IPS-NIHi7 (cell line): ENCODE results near the gene KCNK16.

Experiments used
- DNase-seq: peaks from one replicate; pipeline ENCODE4 v3.0.0; 2012; ENCODE audit warnings: mixed read lengths; ENCODE audit errors: extremely low spot score

The KCNK16 gene

DNA sequence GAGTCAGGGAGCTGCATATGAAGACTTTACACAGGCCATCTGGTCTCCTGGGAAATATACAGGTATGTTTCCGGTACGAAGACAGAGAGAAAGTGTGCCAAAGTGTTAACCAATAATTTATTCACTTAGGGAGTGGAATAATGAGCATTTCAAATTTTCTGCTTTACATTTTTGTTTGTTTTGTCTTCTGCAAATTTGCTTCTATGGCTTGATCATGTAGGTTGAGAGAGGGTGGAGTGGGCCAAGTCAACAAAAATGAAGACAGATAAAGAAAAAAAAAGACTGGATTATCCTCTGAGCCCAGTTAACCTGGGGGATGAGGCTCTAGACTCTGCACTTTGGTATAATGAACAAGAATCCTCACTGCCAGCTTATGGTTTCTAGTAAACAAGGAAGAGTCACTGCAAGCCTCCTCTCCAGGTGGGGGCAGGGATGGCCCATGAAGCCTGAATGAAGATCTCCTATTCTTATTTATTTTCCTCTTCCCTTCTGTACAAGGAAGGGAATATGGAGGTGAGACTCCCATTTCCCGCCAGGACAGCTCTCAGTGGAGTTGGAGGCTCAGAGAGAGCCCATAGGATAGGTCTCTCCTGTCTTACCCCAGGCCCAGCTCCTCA lies 46.0 kb downstream of the KCNK16 start:
- DNase-seq: no peak

DNA sequence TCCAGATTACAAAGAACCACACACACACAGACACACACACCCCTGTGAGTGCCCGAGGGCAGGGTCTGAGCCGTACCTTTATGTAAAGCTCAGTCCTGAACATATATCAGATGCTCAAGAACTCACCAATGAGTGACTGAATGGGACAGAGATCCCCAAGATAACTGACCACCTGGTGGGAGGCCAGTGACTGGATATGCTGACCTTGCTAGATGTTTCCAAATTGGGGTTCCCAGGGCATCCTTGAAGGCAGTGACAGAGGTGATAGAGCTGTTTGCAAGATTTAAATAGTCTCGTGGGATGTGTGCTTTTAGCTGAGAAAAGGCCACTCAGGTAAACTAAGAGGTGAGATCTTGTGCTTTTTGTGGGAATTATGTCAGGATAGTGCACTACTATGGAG lies 47.6 kb downstream of the KCNK16 start:
- DNase-seq: no peak

DNA sequence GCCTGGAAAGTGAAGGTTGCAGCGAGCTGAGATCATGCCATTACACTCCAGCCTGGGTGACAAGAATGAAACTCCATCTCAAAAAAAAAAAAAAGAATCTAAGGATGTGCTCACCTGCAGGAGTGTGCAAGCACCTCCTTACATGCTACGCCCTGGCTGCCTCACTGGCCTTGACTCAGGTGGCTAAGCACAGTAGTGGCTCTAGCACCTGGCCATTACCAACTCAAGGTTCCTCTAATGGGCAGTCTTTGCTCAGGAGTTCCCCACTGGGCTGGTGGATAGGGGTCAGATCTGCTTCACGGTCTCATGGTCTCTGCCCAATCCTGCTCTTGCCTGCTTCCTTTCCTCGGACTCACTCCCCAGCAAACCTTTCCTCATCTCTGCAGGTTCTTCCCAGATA lies 48.0 kb downstream of the KCNK16 start:
- DNase-seq: no peak

DNA sequence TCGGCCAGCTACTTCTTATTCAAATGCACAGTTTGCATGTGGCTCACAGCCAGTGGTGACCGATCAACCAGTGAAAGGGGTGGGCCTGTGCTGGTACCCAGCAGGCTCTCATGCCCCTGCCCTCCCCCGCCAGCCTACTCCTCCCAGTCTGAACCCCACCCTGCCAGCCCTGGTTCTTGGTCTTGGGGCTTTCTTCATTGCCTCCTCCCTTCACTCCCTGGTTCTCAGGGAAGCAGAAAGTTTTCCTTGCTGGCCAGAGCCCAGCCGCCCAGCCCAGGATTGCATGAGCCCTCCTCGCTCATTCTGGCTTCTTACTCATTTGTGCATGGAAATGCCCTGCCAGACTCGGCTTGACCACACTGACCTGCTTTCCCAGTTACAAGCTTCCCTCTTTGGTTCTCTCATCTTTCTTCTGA lies 49.1 kb downstream of the KCNK16 start:
- DNase-seq: peak; percentile 57

DNA sequence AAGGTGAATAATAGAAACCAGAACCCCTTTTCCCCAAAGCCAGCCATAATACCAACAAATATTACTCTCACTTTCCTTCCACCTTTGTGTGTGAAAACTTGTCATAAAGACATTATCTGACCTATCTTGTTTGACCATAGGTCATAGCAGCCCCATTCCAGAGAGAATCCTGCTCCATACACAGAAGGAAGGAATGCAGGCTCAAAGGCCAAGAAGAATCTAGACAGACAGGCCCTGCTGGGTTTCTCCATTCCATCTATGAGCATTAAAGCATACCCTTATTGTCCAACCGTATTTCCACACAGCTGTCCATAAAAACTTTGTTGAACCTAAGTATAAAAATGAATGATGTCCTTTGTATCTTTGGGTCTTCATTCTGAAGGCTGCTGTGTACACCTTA lies 52.5 kb downstream of the KCNK16 start:
- DNase-seq: no peak

DNA sequence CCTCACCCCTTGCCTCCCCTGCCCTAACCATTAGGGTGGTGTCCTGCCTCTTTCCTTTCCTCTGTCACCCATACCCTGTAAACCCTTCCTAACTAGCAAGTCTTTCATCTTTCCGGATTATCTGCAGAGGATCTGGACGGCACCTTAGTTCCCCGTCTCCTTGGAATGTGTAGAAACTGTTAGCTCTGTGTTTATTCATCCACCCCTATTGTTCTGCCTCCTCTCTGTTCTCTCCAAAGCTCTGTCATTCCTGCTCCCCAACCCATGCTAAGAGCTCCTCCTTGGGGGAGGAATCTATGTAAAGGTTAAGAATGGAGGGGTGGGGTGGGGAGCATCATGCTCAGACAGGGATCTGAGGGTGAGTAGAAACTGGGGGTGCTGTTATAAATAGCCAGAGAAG lies 53.8 kb downstream of the KCNK16 start:
- DNase-seq: no peak

DNA sequence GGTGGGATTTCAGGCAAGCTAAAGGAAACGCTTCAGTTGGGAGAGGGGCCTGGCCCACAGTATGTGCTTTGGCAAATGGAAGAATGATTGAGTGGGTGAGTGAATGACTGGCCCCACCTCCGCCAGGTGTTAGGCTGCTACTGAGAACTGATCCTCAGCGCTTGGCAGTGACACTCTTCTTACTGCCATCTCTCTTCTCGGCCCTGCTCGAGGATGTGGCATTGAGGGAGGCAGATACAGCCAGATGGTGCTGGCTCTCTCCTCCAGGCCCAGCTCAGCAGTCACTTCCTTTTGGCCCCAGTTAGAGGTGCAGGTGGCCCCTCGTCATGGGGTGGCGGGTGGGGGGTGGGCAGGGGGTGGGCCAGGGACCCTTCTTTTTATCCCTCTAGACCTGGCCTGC lies 54.3 kb downstream of the KCNK16 start:
- DNase-seq: no peak

DNA sequence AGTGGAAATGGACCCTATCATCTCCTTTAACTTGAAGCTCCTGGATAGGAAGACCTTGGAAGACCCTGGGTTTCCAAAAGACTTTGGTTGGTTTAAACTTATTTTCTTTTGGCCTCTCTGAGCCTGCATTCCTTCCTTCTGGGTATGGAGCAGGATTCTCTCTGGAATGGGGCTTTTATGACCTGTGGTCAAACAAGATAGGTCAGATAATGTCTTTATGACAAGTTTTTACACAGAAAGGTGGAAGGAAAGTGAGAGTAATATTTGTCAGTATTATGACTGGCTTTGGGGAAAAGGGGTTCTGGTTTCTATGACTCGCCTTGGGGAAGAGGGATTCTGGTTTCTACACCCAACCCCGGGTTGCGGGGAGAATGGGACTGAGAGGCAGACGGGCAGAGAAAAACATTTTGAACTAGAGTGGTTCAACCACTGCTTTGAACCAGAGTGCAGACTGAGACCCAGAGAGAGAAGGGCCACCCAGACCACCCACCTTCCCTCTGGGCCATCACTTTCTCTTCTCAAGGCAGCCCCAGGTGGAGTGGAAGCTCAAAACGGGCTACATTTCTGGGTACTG lies 55.6 kb downstream of the KCNK16 start:
- no peak for DNase-seq

DNA sequence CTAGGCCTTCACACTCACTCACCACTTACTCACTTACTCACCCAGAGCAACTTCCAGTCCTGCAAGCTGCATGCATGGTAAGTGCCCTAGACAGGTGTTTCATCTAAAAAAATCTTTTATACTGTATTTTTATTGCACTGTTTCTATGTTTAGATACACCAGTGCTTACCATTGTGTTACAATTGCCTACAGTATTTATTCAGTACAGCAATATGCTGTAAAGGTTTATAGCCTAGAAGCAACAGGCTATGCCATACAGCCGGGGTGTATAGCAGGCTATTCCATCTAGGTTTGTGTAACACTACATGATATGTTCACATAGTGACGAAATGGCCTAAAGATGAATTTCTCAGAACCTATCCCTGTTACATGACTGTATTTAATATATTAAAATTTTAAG lies 56.1 kb downstream of the KCNK16 start:
- DNase-seq: no peak
